OCI-LY7 (cell line): ENCODE data around the gene BBX. TPM values are rescaled to one million over a fixed set of nuclear protein-coding genes. Genes with fewer than 3 reads are reported as not detected.

Experiments used
- BruUV-seq: library from RNA; stranded (reverse); fragments of 400-500 nt; replicated peaks from 2 replicates; lab custom pipeline; 2021; lab: Mats Ljungman, UMichigan
- CTCF ChIA-PET: fragments of 300-600 bp; sonication (Branson Sonifier 250); formaldehyde crosslinking; loops from one replicate; lab custom pipeline; 2022; ENCODE audit warnings: antibody characterized with exemption; ENCODE audit not compliant: unreplicated experiment; lab: Charles Lee
- POLR2A ChIA-PET: fragments of 300-600 bp; sonication (Branson Sonifier 250); formaldehyde crosslinking; loops from one replicate; lab custom pipeline; 2022; ENCODE audit warnings: antibody characterized with exemption; lab: Charles Lee
- DNase-seq: peaks from one replicate; pipeline ENCODE4 v3.0.0-alpha.2; 2015; ENCODE audit warnings: low spot score
- H2AFZ ChIP-seq: fragments of 200-600 bp; sonication (generic), shearing (Covaris generic); 2 replicates; pipeline ENCODE4 v1.6.1; 2014; ENCODE audit warnings: mild to moderate bottlenecking, antibody characterized with exemption, low read length, moderate library complexity
- H3K27ac ChIP-seq: fragments of 200-600 bp; sonication (generic); 2 replicates; pipeline ENCODE4 v1.5.1; 2014; ENCODE audit warnings: mixed run types, low read depth, mild to moderate bottlenecking, moderate library complexity, low read length, inconsistent platforms; ENCODE audit not compliant: poor library complexity, severe bottlenecking
- H3K36me3 ChIP-seq: fragments of 200-600 bp; sonication (generic); 2 replicates; pipeline ENCODE4 v1.6.1; 2014; ENCODE audit warnings: mild to moderate bottlenecking, antibody characterized with exemption, low read length, moderate library complexity, mixed read lengths; ENCODE audit not compliant: insufficient read depth
- H3K4me1 ChIP-seq: fragments of 200-600 bp; sonication (generic); 2 replicates; pipeline ENCODE4 v1.5.1; 2014; ENCODE audit warnings: mild to moderate bottlenecking, low read length; ENCODE audit not compliant: insufficient read depth, poor library complexity, severe bottlenecking
- H3K4me2 ChIP-seq: fragments of 200-600 bp; sonication (generic); 2 replicates; pipeline ENCODE4 v1.6.1; 2014; ENCODE audit warnings: mild to moderate bottlenecking, low read length
- H3K4me3 ChIP-seq: fragments of 200-600 bp; sonication (generic); 2 replicates; pipeline ENCODE4 v1.5.1; 2014; ENCODE audit warnings: mild to moderate bottlenecking, low read depth, low read length; ENCODE audit not compliant: poor library complexity, severe bottlenecking
- H3K79me2 ChIP-seq: fragments of 200-600 bp; sonication (generic); 2 replicates; pipeline ENCODE4 v1.6.1; 2016; ENCODE audit warnings: low read depth, mild to moderate bottlenecking, low read length, moderate library complexity, mixed read lengths; ENCODE audit not compliant: insufficient read depth
- H3K9me2 ChIP-seq: fragments of 200-600 bp; sonication (generic); 2 replicates; pipeline ENCODE4 v1.6.1; 2016; ENCODE audit warnings: mild to moderate bottlenecking, low read length, mixed read lengths; ENCODE audit not compliant: insufficient read depth
- H3K9me3 ChIP-seq: fragments of 200-600 bp; sonication (generic); 2 replicates; pipeline ENCODE4 v1.6.1; 2014; ENCODE audit warnings: mild to moderate bottlenecking, mixed run types, low read length, mixed read lengths
- H4K20me1 ChIP-seq: fragments of 200-600 bp; sonication (generic); 2 replicates; pipeline ENCODE4 v1.6.1; 2014; ENCODE audit warnings: mild to moderate bottlenecking, antibody characterized with exemption, low read length, moderate library complexity, mixed read lengths; ENCODE audit not compliant: insufficient read depth
- EZH2phosphoT487 ChIP-seq: fragments of 200-600 bp; sonication (generic); IDR thresholded peaks from 2 replicates; pipeline ENCODE4 v1.6.1; 2018; ENCODE audit warnings: low read depth, borderline replicate concordance, mild to moderate bottlenecking, mixed run types, antibody characterized with exemption, low read length, moderate library complexity, mixed read lengths
- intact Hi-C: fragments of 100-400 bp; cut with micrococcal nuclease; formaldehyde crosslinking; loops from one replicate; pipeline ENCODE4 v1.10.0; 2022; ENCODE audit not compliant: unreplicated experiment
- total RNA-seq, 2 experiments: library from RNA; depleted of rRNA in 1 of 2; stranded (reverse); fragments of >200 nt in 1 of 2; shearing (Covaris generic) in 1 of 2; gene quantifications; 2 replicates each; pipeline ENCODE4 v1.2.3, GENCODE V29; 2014 to 2022
- TF ChIP-seq, protein P1 (sequence below): fragments of 200-600 bp; sonication (generic); conservative IDR thresholded peaks from 2 replicates; pipeline ENCODE4 v1.5.1; 2014; ENCODE audit warnings: mild to moderate bottlenecking, antibody characterized with exemption, low read length, moderate library complexity, mixed read lengths

The BBX gene
- total RNA-seq, 2 experiments from 2014 or later: 27.0 to 49.8 TPM

DNA sequence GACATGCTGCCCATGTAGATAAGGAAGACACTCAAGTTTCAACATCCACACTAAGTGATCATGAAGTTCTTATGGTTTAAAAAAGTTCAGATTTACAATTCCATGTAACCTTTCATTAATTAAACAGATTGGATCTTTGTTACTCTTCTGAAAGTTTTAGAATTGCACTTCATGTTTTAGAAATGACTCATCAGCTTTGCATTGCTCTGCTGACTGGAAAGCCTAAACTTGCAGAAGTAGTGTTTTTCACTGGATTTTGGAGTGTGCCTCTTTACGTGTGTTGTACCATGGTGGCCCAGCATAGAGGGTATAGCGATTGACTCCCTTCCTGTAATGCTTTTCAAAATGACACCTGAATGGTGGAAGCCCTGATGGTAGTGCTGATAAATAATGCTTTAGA, 157.9 kb downstream of the BBX start:
- no TSS peak for BruUV-seq
- CTCF ChIA-PET: no interaction called here
- intact Hi-C loops: no loop called here

DNA sequence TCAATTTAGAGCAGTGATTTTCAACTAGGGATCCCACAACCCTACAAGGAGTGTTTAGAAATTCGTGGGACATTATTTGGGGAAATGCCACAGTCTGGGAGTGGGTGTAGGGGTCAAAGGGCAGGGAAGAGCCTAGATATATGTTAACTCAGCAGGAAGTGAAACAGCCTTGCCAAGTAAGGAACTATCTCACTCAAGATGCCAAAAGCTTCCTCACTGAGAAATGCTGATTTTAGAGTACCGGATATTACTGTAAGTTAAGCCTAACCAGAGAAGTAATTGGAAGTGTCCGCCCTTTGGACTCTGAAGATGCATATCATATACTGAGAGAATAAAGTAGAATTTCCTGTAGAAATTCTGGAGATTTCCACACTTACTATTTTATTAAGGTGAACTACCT, 158.6 kb downstream of the BBX start:
- intact Hi-C loops: no loop called here
- no peaks in the 10 kb centered on the region; the same call in 1 of the 2 replicates for H4K20me1 ChIP-seq
- no peaks in the 10 kb centered on the region for H3K9me2 ChIP-seq
- no peak overlapping the region for H3K4me3 ChIP-seq
- CTCF ChIA-PET: no interaction called here
- no peak for DNase-seq
- TF ChIP-seq, protein P1, sequence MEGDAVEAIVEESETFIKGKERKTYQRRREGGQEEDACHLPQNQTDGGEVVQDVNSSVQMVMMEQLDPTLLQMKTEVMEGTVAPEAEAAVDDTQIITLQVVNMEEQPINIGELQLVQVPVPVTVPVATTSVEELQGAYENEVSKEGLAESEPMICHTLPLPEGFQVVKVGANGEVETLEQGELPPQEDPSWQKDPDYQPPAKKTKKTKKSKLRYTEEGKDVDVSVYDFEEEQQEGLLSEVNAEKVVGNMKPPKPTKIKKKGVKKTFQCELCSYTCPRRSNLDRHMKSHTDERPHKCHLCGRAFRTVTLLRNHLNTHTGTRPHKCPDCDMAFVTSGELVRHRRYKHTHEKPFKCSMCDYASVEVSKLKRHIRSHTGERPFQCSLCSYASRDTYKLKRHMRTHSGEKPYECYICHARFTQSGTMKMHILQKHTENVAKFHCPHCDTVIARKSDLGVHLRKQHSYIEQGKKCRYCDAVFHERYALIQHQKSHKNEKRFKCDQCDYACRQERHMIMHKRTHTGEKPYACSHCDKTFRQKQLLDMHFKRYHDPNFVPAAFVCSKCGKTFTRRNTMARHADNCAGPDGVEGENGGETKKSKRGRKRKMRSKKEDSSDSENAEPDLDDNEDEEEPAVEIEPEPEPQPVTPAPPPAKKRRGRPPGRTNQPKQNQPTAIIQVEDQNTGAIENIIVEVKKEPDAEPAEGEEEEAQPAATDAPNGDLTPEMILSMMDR: no peak
- TF ChIP-seq EZH2phosphoT487: no peak
- POLR2A ChIA-PET: interaction anchor here (0.6 to 1.1 kb wide), 3 partner anchors 13 to 92 kb away, joined by 3 to 9 read pairs (median 3); no protein-coding TSS in a partner anchor
- H3K9me3 ChIP-seq: no peaks in the 10 kb centered on the region
- peaks cover 12% of the 10 kb centered on the region for H3K4me1 ChIP-seq
- no TSS peak for BruUV-seq
- no peak overlapping the region for H3K27ac ChIP-seq
- no peak overlapping the region for H2AFZ ChIP-seq
- no peaks in the 10 kb centered on the region for H3K79me2 ChIP-seq
- H3K4me2 ChIP-seq: no peak overlapping the region
- no peaks in the 10 kb centered on the region for H3K36me3 ChIP-seq

More for the DNA sequence above, 157.9 kb downstream of the BBX start:
- DNase-seq: no peak
- H4K20me1 ChIP-seq: no peaks in the 10 kb centered on the region; the same call in 1 of the 2 replicates
- H3K9me2 ChIP-seq: no peaks in the 10 kb centered on the region
- no peaks in the 10 kb centered on the region for H3K79me2 ChIP-seq
- POLR2A ChIA-PET: interaction anchor here (0.6 to 1.1 kb wide), 4 partner anchors 20 to 521 kb away, joined by 3 to 9 read pairs (median 3); no protein-coding TSS in a partner anchor
- H2AFZ ChIP-seq: no peak overlapping the region
- peaks cover 19% of the 10 kb centered on the region for H3K4me1 ChIP-seq
- no peak overlapping the region for H3K4me2 ChIP-seq
- H3K4me3 ChIP-seq: no peak overlapping the region
- H3K27ac ChIP-seq: no peak overlapping the region
- TF ChIP-seq, protein P1: no peak
- TF ChIP-seq EZH2phosphoT487: no peak
- no peaks in the 10 kb centered on the region for H3K36me3 ChIP-seq
- no peaks in the 10 kb centered on the region for H3K9me3 ChIP-seq

DNA sequence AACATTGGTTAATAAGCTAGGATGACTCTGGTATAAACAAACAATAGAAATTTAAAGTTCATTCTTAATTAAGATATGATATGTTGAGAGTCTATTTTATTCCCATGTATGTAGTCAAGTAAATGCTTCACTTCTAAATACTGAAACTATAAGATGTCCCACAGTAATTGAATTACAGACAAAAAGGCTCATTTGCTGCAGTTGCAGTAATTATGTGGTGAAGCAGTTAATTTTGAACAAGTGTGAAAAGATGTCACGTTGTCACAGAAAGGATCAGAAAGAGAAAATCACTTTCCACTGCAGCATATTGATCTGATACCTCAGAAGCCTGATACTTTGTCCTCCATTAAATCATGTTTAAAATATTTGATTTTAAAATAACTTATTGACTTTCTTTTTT, 159.8 kb downstream of the BBX start:
- H3K36me3 ChIP-seq: no peaks in the 10 kb centered on the region
- CTCF ChIA-PET: no interaction called here
- no peak overlapping the region for H3K4me2 ChIP-seq
- H3K9me2 ChIP-seq: no peaks in the 10 kb centered on the region
- no TSS peak for BruUV-seq
- no peaks in the 10 kb centered on the region; the same call in 1 of the 2 replicates for H4K20me1 ChIP-seq
- DNase-seq: no peak
- TF ChIP-seq, protein P1: no peak
- no peak for TF ChIP-seq EZH2phosphoT487
- no peak overlapping the region for H2AFZ ChIP-seq
- H3K4me1 ChIP-seq: peaks cover 6% of the 10 kb centered on the region
- no peaks in the 10 kb centered on the region for H3K79me2 ChIP-seq
- intact Hi-C loops: no loop called here
- H3K4me3 ChIP-seq: no peak overlapping the region
- H3K27ac ChIP-seq: no peak overlapping the region
- POLR2A ChIA-PET: interaction anchor here (0.6 to 1.1 kb wide), 4 partner anchors 12 to 92 kb away, joined by 3 to 5 read pairs (median 4); no protein-coding TSS in a partner anchor
- H3K9me3 ChIP-seq: no peaks in the 10 kb centered on the region
